H1 (cell line): Measurements from ENCODE around the gene LIAS.

Experiments
- POLR2A ChIP-seq, 2 experiments: IDR thresholded peaks; 1 replicate in 1 of 2; 2 replicates in 1 of 2; pipeline ENCODE4 v1.6.1; 2011; ENCODE audit warnings: low read depth in 2 of 2, low read length in 2 of 2, mild to moderate bottlenecking in 2 of 2; ENCODE audit errors: control extremely low read depth in 1 of 2
- YY1 ChIP-seq: IDR thresholded peaks from 2 replicates; pipeline ENCODE4 v1.6.1; 2011; ENCODE audit warnings: low read depth, mild to moderate bottlenecking, low read length
- TF ChIP-seq, protein P1 (sequence below), 3 experiments: IDR thresholded peaks; 1 replicate in 2 of 3; 2 replicates in 1 of 3; pipeline versions ENCODE4 v1.5.1 to v1.6.1; 2011; ENCODE audit warnings: low read length in 3 of 3, mild to moderate bottlenecking in 3 of 3, inconsistent platforms in 2 of 3, low read depth in 1 of 3, moderate library complexity in 1 of 3; ENCODE audit not compliant: insufficient read depth in 1 of 3; ENCODE audit errors: control extremely low read depth in 1 of 3
- TF ChIP-seq, protein P2 (sequence below): IDR thresholded peaks from 2 replicates; pipeline ENCODE4 v1.6.1; 2011; ENCODE audit warnings: low read length, improper control_type of control experiment

- no peak for TF ChIP-seq YY1
- TF ChIP-seq, protein P1, sequence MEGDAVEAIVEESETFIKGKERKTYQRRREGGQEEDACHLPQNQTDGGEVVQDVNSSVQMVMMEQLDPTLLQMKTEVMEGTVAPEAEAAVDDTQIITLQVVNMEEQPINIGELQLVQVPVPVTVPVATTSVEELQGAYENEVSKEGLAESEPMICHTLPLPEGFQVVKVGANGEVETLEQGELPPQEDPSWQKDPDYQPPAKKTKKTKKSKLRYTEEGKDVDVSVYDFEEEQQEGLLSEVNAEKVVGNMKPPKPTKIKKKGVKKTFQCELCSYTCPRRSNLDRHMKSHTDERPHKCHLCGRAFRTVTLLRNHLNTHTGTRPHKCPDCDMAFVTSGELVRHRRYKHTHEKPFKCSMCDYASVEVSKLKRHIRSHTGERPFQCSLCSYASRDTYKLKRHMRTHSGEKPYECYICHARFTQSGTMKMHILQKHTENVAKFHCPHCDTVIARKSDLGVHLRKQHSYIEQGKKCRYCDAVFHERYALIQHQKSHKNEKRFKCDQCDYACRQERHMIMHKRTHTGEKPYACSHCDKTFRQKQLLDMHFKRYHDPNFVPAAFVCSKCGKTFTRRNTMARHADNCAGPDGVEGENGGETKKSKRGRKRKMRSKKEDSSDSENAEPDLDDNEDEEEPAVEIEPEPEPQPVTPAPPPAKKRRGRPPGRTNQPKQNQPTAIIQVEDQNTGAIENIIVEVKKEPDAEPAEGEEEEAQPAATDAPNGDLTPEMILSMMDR (IDR thresholded peaks at IDR 0.05; ENCODE audit: control extremely low read depth in 1 of 3, insufficient read depth in 1 of 3, low read depth in 1 of 3, low read length in 3 of 3) = no peak
- TF ChIP-seq, protein P2, sequence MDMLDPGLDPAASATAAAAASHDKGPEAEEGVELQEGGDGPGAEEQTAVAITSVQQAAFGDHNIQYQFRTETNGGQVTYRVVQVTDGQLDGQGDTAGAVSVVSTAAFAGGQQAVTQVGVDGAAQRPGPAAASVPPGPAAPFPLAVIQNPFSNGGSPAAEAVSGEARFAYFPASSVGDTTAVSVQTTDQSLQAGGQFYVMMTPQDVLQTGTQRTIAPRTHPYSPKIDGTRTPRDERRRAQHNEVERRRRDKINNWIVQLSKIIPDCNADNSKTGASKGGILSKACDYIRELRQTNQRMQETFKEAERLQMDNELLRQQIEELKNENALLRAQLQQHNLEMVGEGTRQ = no peak
- no peak for TF ChIP-seq POLR2A (IDR thresholded peaks at IDR 0.05; ENCODE audit: control extremely low read depth in 1 of 2, low read depth in 2 of 2, low read length in 2 of 2)
Measured at GRCh38 chr4:39415678-39416283, 43.1 kb upstream of the LIAS start.
